MM.1S (cell line): ENCODE measurements around the gene AGPAT1.

Source experiments
- EZH2 ChIP-seq: fragments of 300-600 bp; sonication (generic); optimal IDR thresholded peaks from 2 replicates; pipeline ENCODE3; 2017; ENCODE audit warnings: low read depth, mild to moderate bottlenecking, antibody characterized with exemption, low read length, mixed read lengths
- TF ChIP-seq, protein P1 (sequence below): fragments of 300-600 bp; sonication (generic); IDR thresholded peaks from 2 replicates; pipeline ENCODE4 v1.5.1; 2016; ENCODE audit warnings: antibody characterized with exemption, low read length, mixed read lengths

GRCh38 chr6:32139590-32139989 is 36.3 kb downstream of the AGPAT1 start:
- TF ChIP-seq, protein P1, sequence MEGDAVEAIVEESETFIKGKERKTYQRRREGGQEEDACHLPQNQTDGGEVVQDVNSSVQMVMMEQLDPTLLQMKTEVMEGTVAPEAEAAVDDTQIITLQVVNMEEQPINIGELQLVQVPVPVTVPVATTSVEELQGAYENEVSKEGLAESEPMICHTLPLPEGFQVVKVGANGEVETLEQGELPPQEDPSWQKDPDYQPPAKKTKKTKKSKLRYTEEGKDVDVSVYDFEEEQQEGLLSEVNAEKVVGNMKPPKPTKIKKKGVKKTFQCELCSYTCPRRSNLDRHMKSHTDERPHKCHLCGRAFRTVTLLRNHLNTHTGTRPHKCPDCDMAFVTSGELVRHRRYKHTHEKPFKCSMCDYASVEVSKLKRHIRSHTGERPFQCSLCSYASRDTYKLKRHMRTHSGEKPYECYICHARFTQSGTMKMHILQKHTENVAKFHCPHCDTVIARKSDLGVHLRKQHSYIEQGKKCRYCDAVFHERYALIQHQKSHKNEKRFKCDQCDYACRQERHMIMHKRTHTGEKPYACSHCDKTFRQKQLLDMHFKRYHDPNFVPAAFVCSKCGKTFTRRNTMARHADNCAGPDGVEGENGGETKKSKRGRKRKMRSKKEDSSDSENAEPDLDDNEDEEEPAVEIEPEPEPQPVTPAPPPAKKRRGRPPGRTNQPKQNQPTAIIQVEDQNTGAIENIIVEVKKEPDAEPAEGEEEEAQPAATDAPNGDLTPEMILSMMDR: no peak
- no peak for TF ChIP-seq EZH2
